ENCODE measurements around the gene RAB9A. TPM values are rescaled to one million over a fixed set of nuclear protein-coding genes. Genes with fewer than 3 reads are reported as not detected.

The RAB9A gene
- total RNA-seq, 1 donor from 2014 or later = 34.2 TPM

DNA sequence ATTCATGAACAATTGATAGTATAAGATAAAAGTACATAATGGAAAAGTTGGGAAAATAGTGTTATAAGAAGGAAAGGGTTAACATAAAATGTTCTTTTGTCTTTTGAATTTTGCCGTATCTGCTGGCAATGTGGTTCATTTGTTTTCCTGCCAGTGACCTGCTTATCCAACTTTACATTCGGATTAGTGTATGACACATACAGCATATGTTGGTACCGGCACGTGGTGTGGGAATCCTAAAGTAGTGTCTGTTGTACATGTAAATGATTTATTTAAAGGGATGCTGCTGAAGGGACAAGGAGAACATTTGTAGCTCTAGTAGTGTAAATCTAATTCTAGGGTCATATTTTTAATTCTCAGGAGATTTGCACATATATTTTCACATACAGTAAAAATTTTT is 11.5 kb downstream of the RAB9A start:
- H3K9me3 ChIP-seq (ENCODE audit: insufficient read depth, low read depth, low read length) = no peaks in the 10 kb centered on the region
- H2AFZ ChIP-seq (ENCODE audit: low read depth, low read length) = no peak overlapping the region
- H3K79me2 ChIP-seq (ENCODE audit: insufficient read depth, low read length) = peaks cover 87% of the 10 kb centered on the region
- Mint-ChIP-seq H3K9me3 (ENCODE audit: unreplicated experiment) (no peaks in the 10 kb centered on the region), H3K27ac (ENCODE audit: unreplicated experiment) (no peak overlapping the region), H3K27me3 (ENCODE audit: low read depth, unreplicated experiment) (no peaks in the 10 kb centered on the region), H3K36me3 (ENCODE audit: low read depth, unreplicated experiment) (peaks cover 2% of the 10 kb centered on the region), H3K4me3 (ENCODE audit: unreplicated experiment) (no peak overlapping the region), H3K4me1 (ENCODE audit: low read depth, unreplicated experiment) (peaks cover 15% of the 10 kb centered on the region)
- no peak overlapping the region for H3K4me3 ChIP-seq (ENCODE audit: insufficient read depth, low read depth, low read length)
- no peak for TF ChIP-seq EZH2 (IDR thresholded peaks at IDR 0.05; ENCODE audit: insufficient read depth, low read length)
- TF ChIP-seq, protein P1, sequence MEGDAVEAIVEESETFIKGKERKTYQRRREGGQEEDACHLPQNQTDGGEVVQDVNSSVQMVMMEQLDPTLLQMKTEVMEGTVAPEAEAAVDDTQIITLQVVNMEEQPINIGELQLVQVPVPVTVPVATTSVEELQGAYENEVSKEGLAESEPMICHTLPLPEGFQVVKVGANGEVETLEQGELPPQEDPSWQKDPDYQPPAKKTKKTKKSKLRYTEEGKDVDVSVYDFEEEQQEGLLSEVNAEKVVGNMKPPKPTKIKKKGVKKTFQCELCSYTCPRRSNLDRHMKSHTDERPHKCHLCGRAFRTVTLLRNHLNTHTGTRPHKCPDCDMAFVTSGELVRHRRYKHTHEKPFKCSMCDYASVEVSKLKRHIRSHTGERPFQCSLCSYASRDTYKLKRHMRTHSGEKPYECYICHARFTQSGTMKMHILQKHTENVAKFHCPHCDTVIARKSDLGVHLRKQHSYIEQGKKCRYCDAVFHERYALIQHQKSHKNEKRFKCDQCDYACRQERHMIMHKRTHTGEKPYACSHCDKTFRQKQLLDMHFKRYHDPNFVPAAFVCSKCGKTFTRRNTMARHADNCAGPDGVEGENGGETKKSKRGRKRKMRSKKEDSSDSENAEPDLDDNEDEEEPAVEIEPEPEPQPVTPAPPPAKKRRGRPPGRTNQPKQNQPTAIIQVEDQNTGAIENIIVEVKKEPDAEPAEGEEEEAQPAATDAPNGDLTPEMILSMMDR (IDR thresholded peaks at IDR 0.05; ENCODE audit: insufficient read depth, low read depth, low read length) = no peak
- no peaks in the 10 kb centered on the region for H3K27me3 ChIP-seq (ENCODE audit: insufficient read depth, low read length)
- H3K9ac ChIP-seq (ENCODE audit: low read length) = no peak overlapping the region
- H3K27ac ChIP-seq (ENCODE audit: low read depth, low read length) = no peak overlapping the region
- DNase-seq (ENCODE audit: low read depth) (no peak), FAIRE-seq (peak; percentile 94)
- peaks cover 42% of the 10 kb centered on the region for H4K20me1 ChIP-seq (ENCODE audit: insufficient read depth, low read length)
- no peak overlapping the region for H3K4me2 ChIP-seq (ENCODE audit: low read length)
- peaks cover 8% of the 10 kb centered on the region for H3K4me1 ChIP-seq (ENCODE audit: insufficient read depth, low read length)
- no peaks in the 10 kb centered on the region for H3K36me3 ChIP-seq (ENCODE audit: insufficient read depth, low read length)

DNA sequence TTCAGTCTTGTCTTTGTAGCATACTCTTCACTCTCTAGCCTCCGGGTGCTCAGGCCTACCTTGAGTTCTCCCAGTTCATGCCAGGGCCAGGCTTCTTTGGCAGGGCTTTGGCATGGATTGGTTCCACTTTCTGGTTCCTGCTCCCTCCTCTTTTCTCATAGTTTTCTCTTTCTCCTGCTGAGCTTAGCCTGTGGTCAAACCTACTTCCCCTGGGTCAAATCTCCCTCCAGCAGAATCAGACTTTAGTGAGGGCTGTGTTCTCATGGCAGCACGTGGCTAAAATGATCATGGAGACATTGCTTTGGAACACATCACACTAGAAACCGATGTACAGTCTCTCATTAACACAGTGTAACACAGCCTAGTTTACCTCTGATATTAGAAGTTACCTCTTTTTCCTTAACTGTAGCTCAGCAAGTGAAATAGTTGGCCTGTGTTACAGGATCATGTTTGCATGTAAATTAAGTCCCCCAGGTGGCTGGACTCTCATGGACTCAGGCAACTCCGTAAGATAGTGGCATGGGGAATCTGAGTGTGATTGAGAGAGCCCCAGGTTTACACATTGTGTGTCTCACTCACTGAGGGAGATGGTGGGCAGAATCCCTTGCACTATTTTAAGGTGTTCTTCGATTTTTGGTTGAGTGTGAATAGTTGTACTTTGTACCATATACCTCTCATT is 13.3 kb downstream of the RAB9A start:
- H3K4me1 ChIP-seq (ENCODE audit: insufficient read depth, low read length) = peaks cover 8% of the 10 kb centered on the region
- H3K27ac Mint-ChIP-seq (ENCODE audit: unreplicated experiment) = peak overlapping the region; percentile 75
- H2AFZ ChIP-seq (ENCODE audit: low read depth, low read length) = no peak overlapping the region
- no peaks in the 10 kb centered on the region for H3K36me3 ChIP-seq (ENCODE audit: insufficient read depth, low read length)
- peaks cover 2% of the 10 kb centered on the region for H3K36me3 Mint-ChIP-seq (ENCODE audit: low read depth, unreplicated experiment)
- no peaks in the 10 kb centered on the region for H3K9me3 ChIP-seq (ENCODE audit: insufficient read depth, low read depth, low read length)
- H3K27me3 Mint-ChIP-seq (ENCODE audit: low read depth, unreplicated experiment) = no peaks in the 10 kb centered on the region
- no peak overlapping the region for H3K27ac ChIP-seq (ENCODE audit: low read depth, low read length)
- TF ChIP-seq, protein P1 (IDR thresholded peaks at IDR 0.05; ENCODE audit: insufficient read depth, low read depth, low read length) = no peak
- no peak for TF ChIP-seq EZH2 (IDR thresholded peaks at IDR 0.05; ENCODE audit: insufficient read depth, low read length)
- H3K27me3 ChIP-seq (ENCODE audit: insufficient read depth, low read length) = no peaks in the 10 kb centered on the region
- no peak for DNase-seq (ENCODE audit: low read depth)
- no peaks in the 10 kb centered on the region for H3K9me3 Mint-ChIP-seq (ENCODE audit: unreplicated experiment)
- H4K20me1 ChIP-seq (ENCODE audit: insufficient read depth, low read length) = peaks cover 36% of the 10 kb centered on the region
- peaks cover 15% of the 10 kb centered on the region for H3K4me1 Mint-ChIP-seq (ENCODE audit: low read depth, unreplicated experiment)
- H3K9ac ChIP-seq (ENCODE audit: low read length) = no peak overlapping the region
- no peak overlapping the region for H3K4me2 ChIP-seq (ENCODE audit: low read length)
- peak; percentile 59 for FAIRE-seq
- H3K79me2 ChIP-seq (ENCODE audit: insufficient read depth, low read length) = peaks cover 80% of the 10 kb centered on the region
- H3K4me3 Mint-ChIP-seq (ENCODE audit: unreplicated experiment) = peak overlapping the region; percentile 50
- no peak overlapping the region for H3K4me3 ChIP-seq (ENCODE audit: insufficient read depth, low read depth, low read length)

DNA sequence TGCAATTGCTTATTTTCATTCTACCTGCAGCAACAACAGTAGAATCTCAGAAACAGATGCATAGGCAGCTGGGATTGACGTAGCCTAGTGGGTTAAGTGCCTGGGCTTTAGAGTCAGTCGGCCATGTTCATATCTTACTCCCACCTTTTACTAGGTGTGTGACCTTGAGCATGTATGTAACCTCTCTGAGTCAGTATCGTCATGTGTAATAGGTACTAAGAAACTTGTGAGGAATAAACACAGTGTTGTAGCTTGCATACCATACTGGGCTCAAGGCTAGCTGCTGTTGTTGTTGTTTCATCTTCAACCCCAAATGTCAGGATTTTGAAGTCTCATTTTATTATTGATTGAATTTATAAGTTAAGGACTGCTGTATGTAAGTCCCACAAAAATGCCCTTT is 14.2 kb downstream of the RAB9A start:
- peaks cover 72% of the 10 kb centered on the region for H3K79me2 ChIP-seq (ENCODE audit: insufficient read depth, low read length)
- FAIRE-seq = peak; percentile 9
- H3K27ac ChIP-seq (ENCODE audit: low read depth, low read length) = no peak overlapping the region
- peaks cover 8% of the 10 kb centered on the region for H3K4me1 ChIP-seq (ENCODE audit: insufficient read depth, low read length)
- H3K4me3 Mint-ChIP-seq (ENCODE audit: unreplicated experiment) = no peak overlapping the region
- no peak overlapping the region for H2AFZ ChIP-seq (ENCODE audit: low read depth, low read length)
- no peak for DNase-seq (ENCODE audit: low read depth)
- H3K9me3 Mint-ChIP-seq (ENCODE audit: unreplicated experiment) = no peaks in the 10 kb centered on the region
- H3K27me3 ChIP-seq (ENCODE audit: insufficient read depth, low read length) = no peaks in the 10 kb centered on the region
- peaks cover 15% of the 10 kb centered on the region for H3K4me1 Mint-ChIP-seq (ENCODE audit: low read depth, unreplicated experiment)
- no peak overlapping the region for H3K4me3 ChIP-seq (ENCODE audit: insufficient read depth, low read depth, low read length)
- TF ChIP-seq, protein P1 (IDR thresholded peaks at IDR 0.05; ENCODE audit: insufficient read depth, low read depth, low read length) = no peak
- no peak for TF ChIP-seq EZH2 (IDR thresholded peaks at IDR 0.05; ENCODE audit: insufficient read depth, low read length)
- no peak overlapping the region for H3K27ac Mint-ChIP-seq (ENCODE audit: unreplicated experiment)
- no peaks in the 10 kb centered on the region for H3K36me3 ChIP-seq (ENCODE audit: insufficient read depth, low read length)
- no peaks in the 10 kb centered on the region for H3K27me3 Mint-ChIP-seq (ENCODE audit: low read depth, unreplicated experiment)
- H4K20me1 ChIP-seq (ENCODE audit: insufficient read depth, low read length) = peaks cover 30% of the 10 kb centered on the region
- no peak overlapping the region for H3K4me2 ChIP-seq (ENCODE audit: low read length)
- H3K9ac ChIP-seq (ENCODE audit: low read length) = no peak overlapping the region
- H3K9me3 ChIP-seq (ENCODE audit: insufficient read depth, low read depth, low read length) = no peaks in the 10 kb centered on the region
- peaks cover 2% of the 10 kb centered on the region for H3K36me3 Mint-ChIP-seq (ENCODE audit: low read depth, unreplicated experiment)
